ENCODE measurements around the gene TRPM6.

The TRPM6 gene

DNA sequence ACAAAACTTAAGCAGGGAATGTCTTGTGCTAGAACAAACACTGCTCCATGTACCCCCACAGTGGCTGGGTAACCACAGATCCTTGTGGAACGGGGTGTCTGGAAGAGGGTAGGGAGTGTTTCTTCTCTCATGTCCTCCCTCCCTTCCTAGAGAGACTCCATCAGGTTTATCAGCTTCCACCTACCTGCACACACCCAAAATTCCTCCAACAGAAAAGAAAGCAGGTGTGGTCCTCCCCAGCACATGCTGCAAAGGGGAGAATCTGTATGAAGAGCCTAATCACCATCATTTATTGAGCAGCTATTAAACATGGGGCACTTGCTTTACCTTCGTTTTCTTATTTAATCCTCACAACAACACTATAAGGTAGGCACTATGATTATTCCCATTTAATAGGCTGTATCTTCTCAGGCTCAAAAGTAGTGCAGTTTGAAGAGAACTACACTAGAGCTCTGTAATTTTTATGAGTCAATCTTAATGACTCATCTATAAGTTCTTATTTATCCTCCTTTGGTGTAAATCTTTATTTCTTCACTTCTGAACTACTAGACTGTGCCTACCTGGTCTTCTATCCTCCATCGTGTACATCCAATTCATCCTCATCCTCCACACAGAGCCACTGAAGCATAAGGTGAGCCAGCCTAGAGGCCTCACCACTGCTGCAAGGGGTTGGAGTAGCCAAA lies 33.4 kb upstream of the TRPM6 start:
- TF ChIP-seq EP300 (IDR thresholded peaks at IDR 0.05; ENCODE audit: borderline replicate concordance) (no peak), RAD21 (IDR thresholded peaks at IDR 0.05; ENCODE audit: low read depth) (no peak), TCF12 (IDR thresholded peaks at IDR 0.05; ENCODE audit: low read depth) (no peak), YY1 (IDR thresholded peaks at IDR 0.05; ENCODE audit: low read depth) (no peak), TEAD4 (IDR thresholded peaks at IDR 0.05) (no peak), CREB1 (IDR thresholded peaks at IDR 0.05; ENCODE audit: low read depth) (no peak), EGR1 (IDR thresholded peaks at IDR 0.05) (no peak), CEBPB (IDR thresholded peaks at IDR 0.05) (no peak), NFIC (IDR thresholded peaks at IDR 0.05) (no peak), TAF1 (IDR thresholded peaks at IDR 0.05; ENCODE audit: low read depth) (no peak), FOXM1 (IDR thresholded peaks at IDR 0.05; ENCODE audit: borderline replicate concordance, low read depth) (no peak)
- TF ChIP-seq, protein P1, sequence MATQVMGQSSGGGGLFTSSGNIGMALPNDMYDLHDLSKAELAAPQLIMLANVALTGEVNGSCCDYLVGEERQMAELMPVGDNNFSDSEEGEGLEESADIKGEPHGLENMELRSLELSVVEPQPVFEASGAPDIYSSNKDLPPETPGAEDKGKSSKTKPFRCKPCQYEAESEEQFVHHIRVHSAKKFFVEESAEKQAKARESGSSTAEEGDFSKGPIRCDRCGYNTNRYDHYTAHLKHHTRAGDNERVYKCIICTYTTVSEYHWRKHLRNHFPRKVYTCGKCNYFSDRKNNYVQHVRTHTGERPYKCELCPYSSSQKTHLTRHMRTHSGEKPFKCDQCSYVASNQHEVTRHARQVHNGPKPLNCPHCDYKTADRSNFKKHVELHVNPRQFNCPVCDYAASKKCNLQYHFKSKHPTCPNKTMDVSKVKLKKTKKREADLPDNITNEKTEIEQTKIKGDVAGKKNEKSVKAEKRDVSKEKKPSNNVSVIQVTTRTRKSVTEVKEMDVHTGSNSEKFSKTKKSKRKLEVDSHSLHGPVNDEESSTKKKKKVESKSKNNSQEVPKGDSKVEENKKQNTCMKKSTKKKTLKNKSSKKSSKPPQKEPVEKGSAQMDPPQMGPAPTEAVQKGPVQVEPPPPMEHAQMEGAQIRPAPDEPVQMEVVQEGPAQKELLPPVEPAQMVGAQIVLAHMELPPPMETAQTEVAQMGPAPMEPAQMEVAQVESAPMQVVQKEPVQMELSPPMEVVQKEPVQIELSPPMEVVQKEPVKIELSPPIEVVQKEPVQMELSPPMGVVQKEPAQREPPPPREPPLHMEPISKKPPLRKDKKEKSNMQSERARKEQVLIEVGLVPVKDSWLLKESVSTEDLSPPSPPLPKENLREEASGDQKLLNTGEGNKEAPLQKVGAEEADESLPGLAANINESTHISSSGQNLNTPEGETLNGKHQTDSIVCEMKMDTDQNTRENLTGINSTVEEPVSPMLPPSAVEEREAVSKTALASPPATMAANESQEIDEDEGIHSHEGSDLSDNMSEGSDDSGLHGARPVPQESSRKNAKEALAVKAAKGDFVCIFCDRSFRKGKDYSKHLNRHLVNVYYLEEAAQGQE (IDR thresholded peaks at IDR 0.05; ENCODE audit: low read depth) = no peak
- TF ChIP-seq, protein P2, sequence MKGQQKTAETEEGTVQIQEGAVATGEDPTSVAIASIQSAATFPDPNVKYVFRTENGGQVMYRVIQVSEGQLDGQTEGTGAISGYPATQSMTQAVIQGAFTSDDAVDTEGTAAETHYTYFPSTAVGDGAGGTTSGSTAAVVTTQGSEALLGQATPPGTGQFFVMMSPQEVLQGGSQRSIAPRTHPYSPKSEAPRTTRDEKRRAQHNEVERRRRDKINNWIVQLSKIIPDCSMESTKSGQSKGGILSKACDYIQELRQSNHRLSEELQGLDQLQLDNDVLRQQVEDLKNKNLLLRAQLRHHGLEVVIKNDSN (IDR thresholded peaks at IDR 0.05) = no peak
- TF ChIP-seq, protein P3, sequence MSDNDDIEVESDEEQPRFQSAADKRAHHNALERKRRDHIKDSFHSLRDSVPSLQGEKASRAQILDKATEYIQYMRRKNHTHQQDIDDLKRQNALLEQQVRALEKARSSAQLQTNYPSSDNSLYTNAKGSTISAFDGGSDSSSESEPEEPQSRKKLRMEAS (IDR thresholded peaks at IDR 0.05) = no peak

DNA sequence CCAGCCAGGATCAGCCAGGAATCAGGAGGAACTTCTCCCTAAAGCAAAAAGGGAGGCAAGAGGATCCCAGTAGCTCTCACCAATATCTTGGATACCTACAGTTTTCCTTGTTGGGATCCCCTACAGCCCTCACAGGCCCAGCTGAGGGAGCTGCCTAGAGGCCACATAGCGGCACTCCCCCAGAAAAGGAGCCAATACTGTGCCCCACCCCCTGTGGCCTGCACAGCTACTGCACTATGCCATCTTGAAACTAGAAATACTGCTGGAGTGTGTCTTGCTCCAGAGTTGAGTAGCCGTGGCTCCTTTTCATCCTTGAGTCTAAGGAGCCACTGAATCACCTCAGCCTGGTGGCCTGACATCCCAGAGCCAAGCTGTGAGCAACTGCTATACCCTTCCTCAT lies 22.3 kb upstream of the TRPM6 start:
- TF ChIP-seq CEBPB (IDR thresholded peaks at IDR 0.05) = no peak
- TF ChIP-seq TCF12 (IDR thresholded peaks at IDR 0.05; ENCODE audit: low read depth) = no peak
- no peak for TF ChIP-seq NFIC (IDR thresholded peaks at IDR 0.05)
- no peak for TF ChIP-seq TAF1 (IDR thresholded peaks at IDR 0.05; ENCODE audit: low read depth)
- TF ChIP-seq ZBTB7A (IDR thresholded peaks at IDR 0.05; ENCODE audit: low read depth) = no peak
- TF ChIP-seq, protein P2 (IDR thresholded peaks at IDR 0.05) = no peak
- no peak for TF ChIP-seq FOXM1 (IDR thresholded peaks at IDR 0.05; ENCODE audit: borderline replicate concordance, low read depth)
- TF ChIP-seq YY1 (IDR thresholded peaks at IDR 0.05; ENCODE audit: low read depth) = no peak
- TF ChIP-seq TEAD4 (IDR thresholded peaks at IDR 0.05) = no peak
- TF ChIP-seq, protein P1 (IDR thresholded peaks at IDR 0.05; ENCODE audit: low read depth) = no peak
- TF ChIP-seq EGR1 (IDR thresholded peaks at IDR 0.05) = no peak
- TF ChIP-seq, protein P3 (IDR thresholded peaks at IDR 0.05) = no peak
- no peak for TF ChIP-seq EP300 (IDR thresholded peaks at IDR 0.05; ENCODE audit: borderline replicate concordance)
- no peak for TF ChIP-seq CREB1 (IDR thresholded peaks at IDR 0.05; ENCODE audit: low read depth)
- TF ChIP-seq RAD21 (IDR thresholded peaks at IDR 0.05; ENCODE audit: low read depth) = no peak

DNA sequence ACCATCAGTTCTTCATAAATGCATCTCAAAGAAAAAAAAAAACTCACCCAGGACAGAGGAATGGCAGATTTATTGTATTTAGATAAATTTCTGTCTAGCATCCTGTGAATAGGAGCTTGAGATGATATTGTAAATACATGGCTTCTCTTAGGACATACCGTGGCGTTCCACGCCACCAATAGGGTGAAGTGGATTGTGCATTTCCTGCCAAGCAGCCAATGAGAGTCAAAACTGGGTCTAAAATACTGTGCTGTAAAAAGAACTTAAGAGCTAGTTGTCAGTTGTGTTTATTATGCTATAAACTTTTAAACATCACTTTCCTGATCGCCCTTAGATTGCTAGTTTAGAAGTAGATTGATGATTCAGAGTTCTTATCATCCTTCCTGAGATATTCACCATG lies 20.9 kb upstream of the TRPM6 start:
- TF ChIP-seq, protein P3 (IDR thresholded peaks at IDR 0.05) = no peak
- TF ChIP-seq TEAD4 (IDR thresholded peaks at IDR 0.05) (no peak), TCF12 (IDR thresholded peaks at IDR 0.05; ENCODE audit: low read depth) (no peak), EP300 (IDR thresholded peaks at IDR 0.05; ENCODE audit: borderline replicate concordance) (no peak), CEBPB (IDR thresholded peaks at IDR 0.05) (no peak), EGR1 (IDR thresholded peaks at IDR 0.05) (no peak)
- TF ChIP-seq, protein P2 (IDR thresholded peaks at IDR 0.05) = no peak

DNA sequence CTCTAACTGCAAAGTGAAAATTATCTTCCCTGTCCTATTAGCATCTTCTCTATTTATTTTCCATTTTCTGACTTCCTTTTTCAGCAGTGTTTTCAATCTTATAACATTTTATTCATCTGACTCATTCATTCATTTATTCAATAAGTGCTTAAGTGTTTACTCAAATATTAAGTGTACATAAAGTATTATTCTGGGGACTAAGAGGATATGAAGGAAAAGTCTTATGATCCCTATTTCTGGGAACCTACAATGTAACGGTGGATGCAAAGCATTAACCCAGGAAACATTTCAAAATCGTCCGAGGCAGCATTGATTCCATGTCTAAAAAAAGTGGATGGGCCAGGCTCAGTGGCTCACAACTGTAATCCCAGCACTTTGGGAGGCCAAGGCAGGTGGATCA lies 19.4 kb upstream of the TRPM6 start:
- TF ChIP-seq EP300 (IDR thresholded peaks at IDR 0.05; ENCODE audit: borderline replicate concordance) = no peak
- no peak for TF ChIP-seq CREB1 (IDR thresholded peaks at IDR 0.05; ENCODE audit: low read depth)
- TF ChIP-seq, protein P2 (IDR thresholded peaks at IDR 0.05) = no peak
- no peak for TF ChIP-seq TAF1 (IDR thresholded peaks at IDR 0.05; ENCODE audit: low read depth)
- no peak for TF ChIP-seq RAD21 (IDR thresholded peaks at IDR 0.05; ENCODE audit: low read depth)
- TF ChIP-seq, protein P1 (IDR thresholded peaks at IDR 0.05; ENCODE audit: low read depth) = no peak
- TF ChIP-seq TEAD4 (IDR thresholded peaks at IDR 0.05) = no peak
- no peak for TF ChIP-seq FOXM1 (IDR thresholded peaks at IDR 0.05; ENCODE audit: borderline replicate concordance, low read depth)
- TF ChIP-seq, protein P3 (IDR thresholded peaks at IDR 0.05) = no peak
- no peak for TF ChIP-seq YY1 (IDR thresholded peaks at IDR 0.05; ENCODE audit: low read depth)
- no peak for TF ChIP-seq ZBTB7A (IDR thresholded peaks at IDR 0.05; ENCODE audit: low read depth)
- no peak for TF ChIP-seq TCF12 (IDR thresholded peaks at IDR 0.05; ENCODE audit: low read depth)
- TF ChIP-seq NFIC (IDR thresholded peaks at IDR 0.05) = no peak
- no peak for TF ChIP-seq CEBPB (IDR thresholded peaks at IDR 0.05)
- TF ChIP-seq EGR1 (IDR thresholded peaks at IDR 0.05) = no peak

Measured in Ishikawa (cell line).